Gastrocnemius medialis (tissue), 4 donors: ENCODE data around the gene SLC50A1.

Experiments used
- CTCF ChIP-seq, 5 experiments: fragments of 450-650 bp in 3 of 5; fragments of 200-600 bp in 2 of 5; sonication (generic) in 2 of 5; IDR thresholded peaks in 4 of 5; conservative IDR thresholded peaks in 1 of 5; 1 replicate in 4 of 5; 2 replicates in 1 of 5; pipeline ENCODE4 v1.5.1; 2016 to 2019; ENCODE audit warnings: antibody characterized with exemption in 5 of 5, mild to moderate bottlenecking in 3 of 5, moderate library complexity in 3 of 5
- POLR2A ChIP-seq, 2 donors: fragments of 450-650 bp; IDR thresholded peaks; one replicate each; pipeline ENCODE4 v1.6.1; 2017; ENCODE audit warnings: antibody characterized with exemption in 2 of 2, mild to moderate bottlenecking in 2 of 2, moderate library complexity in 2 of 2

DNA sequence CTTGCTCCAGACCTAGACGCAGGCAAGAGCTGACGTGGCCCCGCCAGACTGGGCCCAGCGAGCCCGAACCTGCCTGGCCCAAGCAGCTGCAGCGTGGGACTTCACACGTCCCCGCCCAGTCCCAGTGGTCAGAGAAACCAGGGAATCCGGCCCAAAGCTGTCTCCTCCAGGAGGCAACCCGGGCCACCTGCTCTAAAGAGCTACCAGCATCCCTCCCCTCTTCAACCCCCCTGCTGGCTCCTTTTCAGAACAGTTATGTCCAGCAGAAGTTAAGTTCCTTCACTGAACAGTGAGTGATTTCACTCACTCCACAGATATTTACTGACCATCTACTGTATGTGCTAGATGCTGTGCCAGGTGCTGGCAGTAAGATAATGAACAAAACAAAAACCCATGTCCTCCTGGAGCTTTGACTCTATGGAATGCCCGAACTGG lies 10.1 kb upstream of the SLC50A1 start:
- TF ChIP-seq CTCF (IDR thresholded peaks at IDR 0.05 in 4 of 5, conservative IDR thresholded peaks at IDR 0.05 in 1 of 5) (no peak), POLR2A (IDR thresholded peaks at IDR 0.05) (no peak)
